ENCODE data around the gene PIP4K2C. TPM values are rescaled to one million over a fixed set of nuclear protein-coding genes. Genes with fewer than 3 reads are reported as not detected.
"Not testable (repeated sequence)": the region's sequence is repeated elsewhere in the genome, so short reads cannot be mapped to it uniquely, and the experiment has no call there.

Gene PIP4K2C
- total RNA-seq, 1 experiment from 2014 or later, result 39.2 TPM

DNA sequence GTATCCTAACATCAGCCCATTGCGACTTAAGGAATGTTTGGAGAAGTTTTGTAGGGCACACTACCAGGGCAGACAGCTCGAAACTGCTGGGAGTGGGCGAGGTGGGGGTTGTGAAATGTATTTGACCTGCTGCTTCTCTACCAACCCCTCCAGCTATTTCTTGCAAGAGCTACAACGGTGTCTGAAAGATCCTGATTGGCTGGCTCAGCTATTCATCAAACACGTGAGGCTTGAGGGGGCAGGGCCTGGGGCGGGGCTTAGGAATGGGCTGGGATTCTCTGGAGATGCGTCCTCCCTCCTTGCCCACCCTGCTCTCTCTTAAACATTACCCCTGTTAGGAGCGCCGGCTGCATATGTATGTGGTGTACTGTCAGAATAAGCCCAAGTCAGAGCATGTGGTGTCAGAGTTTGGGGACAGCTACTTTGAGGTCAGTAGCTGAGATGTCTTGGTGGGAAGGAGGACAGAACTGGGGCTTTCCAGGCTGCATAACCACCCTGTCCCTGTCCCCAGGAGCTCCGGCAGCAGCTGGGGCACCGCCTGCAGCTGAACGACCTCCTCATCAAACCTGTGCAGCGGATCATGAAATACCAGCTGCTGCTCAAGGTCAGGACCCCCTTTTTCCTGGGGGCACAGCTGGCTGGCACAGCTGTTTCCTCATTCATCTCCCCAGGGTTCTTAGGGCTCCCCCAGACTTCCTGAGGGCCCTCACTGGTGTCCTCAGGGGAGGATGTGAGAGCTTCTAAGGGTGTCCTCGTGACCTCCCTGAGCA, 23.4 kb downstream of the PIP4K2C start:
- in situ Hi-C loops (cut with HindIII; ENCODE audit: low pct_unique_long_range_greater_than_20kb, low sequenced_read_pairs), result no loop called here
- no peak for DNase-seq (ENCODE audit: low read depth)

DNA sequence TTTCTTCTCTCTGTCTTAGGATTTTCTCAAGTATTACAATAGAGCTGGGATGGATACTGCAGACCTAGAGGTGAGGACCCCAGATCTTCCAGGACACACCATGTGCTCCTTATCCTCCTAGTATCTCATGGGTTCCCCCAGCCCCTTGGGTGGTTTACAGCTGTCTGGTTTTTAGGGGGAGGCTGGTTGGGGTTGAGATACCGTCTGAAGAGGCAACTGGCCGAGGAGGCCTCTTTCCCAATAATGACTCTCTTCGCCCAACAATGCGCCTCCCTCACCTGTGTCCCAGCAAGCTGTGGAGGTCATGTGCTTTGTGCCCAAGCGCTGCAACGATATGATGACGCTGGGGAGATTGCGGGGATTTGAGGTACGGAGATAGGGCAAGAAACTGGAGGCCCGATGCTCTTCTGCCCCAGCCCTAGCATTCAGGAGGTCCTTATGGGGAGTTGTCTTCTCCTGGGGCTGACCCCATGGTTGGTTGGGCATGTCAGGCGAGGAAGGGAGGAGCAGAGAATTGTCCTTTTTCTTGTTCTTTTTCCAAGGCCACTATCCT, 24.0 kb downstream of the PIP4K2C start:
- no peak for DNase-seq (ENCODE audit: low read depth)
- in situ Hi-C loops (cut with HindIII; ENCODE audit: low pct_unique_long_range_greater_than_20kb, low sequenced_read_pairs), result no loop called here

DNA sequence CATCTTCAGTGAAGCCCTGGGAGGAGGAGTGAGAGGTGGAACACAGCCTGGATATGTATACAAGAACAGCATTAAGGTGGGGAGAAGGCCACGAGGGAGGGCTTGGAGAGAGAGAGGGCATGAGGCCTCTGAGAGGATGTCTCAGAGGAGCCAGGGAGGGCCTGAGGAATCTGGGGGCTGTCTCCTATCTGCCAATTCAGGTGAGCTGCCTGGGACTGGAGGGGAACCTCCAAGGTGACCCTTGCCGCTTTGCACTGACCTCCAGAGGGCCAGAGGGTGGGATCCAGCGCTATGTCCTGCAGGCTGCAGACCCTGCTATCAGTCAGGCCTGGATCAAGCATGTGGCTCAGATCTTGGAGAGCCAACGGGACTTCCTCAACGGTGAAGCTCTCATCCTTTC, 24.6 kb downstream of the PIP4K2C start:
- no peak for DNase-seq (ENCODE audit: low read depth)
- in situ Hi-C loops (cut with HindIII; ENCODE audit: low pct_unique_long_range_greater_than_20kb, low sequenced_read_pairs), result no loop called here

DNA sequence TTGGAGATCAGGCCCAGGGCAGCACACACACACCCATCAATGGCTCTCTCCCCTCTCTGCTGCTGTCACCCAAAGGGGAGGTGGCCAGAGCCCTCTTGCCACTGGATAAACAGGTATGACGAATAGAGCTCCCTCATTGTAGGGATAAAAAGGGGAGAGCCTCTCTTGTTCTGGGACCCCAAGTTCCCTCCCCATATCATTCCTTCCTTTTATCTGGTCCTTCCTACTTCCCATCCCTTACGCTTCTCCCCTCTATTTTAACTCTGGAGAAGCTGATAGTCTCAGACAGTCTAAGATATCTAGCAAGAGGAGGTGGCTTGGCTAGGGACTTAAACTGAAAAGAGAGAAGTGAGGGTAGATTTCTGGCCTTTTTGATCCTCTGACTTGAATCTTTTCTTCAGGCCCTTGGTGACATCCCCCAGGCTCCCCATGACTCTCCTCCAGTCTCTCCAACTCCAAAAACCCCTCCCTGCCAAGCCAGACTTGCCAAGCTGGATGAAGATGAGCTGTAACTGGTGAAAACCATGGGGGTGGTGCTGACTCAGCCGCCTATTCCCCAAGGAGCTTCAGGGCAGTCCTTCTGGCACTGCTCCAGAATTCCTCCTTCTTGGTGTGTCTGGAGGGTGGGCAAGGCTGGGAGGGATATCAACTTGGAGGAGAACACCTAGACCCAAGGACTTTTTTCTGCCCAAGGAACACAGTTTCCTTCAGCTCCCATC, 25.6 kb downstream of the PIP4K2C start:
- DNase-seq (ENCODE audit: low read depth), result no peak
- in situ Hi-C loops (cut with HindIII; ENCODE audit: low pct_unique_long_range_greater_than_20kb, low sequenced_read_pairs), result no loop called here

DNA sequence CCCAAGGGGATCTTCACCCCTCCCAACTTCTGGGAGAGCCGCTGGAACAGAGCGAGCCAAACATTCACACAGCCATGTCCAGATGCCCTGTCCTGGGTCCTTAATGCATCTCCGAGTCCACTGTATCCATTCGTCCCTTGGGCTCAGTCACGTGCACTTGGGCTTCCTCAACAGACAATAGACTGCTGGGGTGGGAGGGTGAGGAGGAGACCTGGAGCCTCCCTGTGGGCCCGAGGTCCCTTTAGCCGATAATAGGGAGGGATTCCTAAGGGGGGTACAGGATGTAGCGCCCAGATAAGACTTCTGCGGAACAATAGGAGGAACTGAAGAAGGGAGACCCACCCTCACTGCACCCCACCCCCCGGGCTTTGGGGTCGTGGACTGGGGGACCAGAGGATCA, 26.9 kb downstream of the PIP4K2C start:
- no peak for DNase-seq (ENCODE audit: low read depth)
- in situ Hi-C loops (cut with HindIII; ENCODE audit: low pct_unique_long_range_greater_than_20kb, low sequenced_read_pairs), result no loop called here

DNA sequence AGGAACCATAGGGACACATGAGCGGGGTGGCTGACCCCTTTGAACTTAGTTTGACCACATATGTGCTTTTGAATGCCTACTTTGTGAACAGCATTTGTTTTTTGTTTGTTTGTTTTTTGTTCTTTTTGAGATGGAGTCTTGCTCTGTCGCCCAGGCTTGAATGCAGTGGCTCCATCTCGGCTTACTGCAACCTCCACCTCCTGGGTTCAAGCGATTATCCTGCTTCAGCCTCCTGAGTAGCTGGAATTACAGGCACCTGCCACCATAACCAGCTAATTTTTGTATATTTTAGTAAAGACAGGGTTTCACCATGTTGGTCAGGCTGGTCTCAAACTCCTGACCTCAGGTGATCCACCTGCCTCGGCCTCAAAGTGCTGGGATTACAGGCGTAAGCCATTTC, 27.4 kb downstream of the PIP4K2C start:
- DNase-seq (ENCODE audit: low read depth); in situ Hi-C loops (cut with HindIII; ENCODE audit: low pct_unique_long_range_greater_than_20kb, low sequenced_read_pairs): not testable (repeated sequence)

DNA sequence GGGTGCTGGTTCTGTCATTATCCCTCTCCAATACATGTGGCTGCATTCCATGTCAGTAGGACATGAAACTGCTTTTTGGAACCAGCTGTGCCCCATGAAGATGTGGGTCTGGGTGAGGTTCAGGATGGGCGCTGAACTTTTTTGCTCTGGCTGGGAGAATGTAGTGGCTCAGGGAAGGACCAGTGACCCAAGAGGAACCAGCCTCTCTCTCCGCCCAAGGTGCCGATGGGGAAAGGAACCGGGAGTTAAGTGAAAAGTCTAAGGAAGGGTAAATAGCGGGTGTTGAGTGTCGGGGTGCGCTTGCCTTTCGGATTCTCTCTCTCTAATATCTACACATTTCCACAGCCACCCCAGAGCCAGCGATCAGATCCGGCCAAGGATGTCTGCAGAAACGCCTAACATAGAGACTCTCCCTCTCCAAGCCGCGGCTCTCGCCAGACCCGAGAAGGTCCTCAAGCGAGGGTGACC, 28.0 kb downstream of the PIP4K2C start:
- DNase-seq (ENCODE audit: low read depth), result no peak
- in situ Hi-C loops (cut with HindIII; ENCODE audit: low pct_unique_long_range_greater_than_20kb, low sequenced_read_pairs), result no loop called here

DNA sequence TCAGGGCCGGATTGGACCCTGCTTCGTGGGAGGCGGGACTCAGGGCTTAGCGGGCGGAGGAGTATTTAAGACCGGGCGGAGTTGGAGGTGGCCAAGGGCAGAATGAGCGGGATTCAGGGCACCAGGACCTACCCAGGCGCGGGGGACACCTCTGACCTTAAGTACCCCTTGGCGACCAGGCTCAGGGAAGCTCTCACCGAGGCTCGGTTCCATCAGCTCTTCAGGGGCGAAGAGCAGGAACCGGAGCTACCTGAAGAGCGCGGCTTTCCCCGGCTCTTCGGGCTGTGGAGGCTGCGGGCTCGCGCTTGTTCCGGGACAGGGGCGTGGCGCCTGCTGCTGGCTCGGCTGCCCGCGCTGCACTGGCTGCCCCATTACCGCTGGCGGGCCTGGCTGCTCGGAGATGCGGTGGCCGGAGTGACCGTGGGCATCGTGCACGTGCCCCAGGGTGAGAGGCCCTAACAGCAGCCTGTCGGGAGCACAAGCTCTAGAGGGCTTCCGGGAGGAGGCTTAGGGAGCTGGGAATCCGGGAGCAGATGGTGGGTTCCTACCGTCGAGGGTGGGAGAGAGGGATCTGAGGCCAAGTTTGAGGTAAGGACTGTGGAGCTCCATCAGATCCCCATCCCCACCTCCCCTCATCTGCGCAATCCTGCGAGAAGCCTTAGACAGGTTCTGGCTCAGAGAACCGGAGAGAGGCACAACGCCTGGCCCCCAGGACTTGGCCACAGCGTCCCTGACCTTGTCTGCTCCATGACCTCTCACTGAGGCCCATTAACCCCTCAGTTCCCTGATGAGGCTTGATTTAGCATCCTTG, 28.6 kb downstream of the PIP4K2C start:
- in situ Hi-C loops (cut with HindIII; ENCODE audit: low pct_unique_long_range_greater_than_20kb, low sequenced_read_pairs), result no loop called here

DNA sequence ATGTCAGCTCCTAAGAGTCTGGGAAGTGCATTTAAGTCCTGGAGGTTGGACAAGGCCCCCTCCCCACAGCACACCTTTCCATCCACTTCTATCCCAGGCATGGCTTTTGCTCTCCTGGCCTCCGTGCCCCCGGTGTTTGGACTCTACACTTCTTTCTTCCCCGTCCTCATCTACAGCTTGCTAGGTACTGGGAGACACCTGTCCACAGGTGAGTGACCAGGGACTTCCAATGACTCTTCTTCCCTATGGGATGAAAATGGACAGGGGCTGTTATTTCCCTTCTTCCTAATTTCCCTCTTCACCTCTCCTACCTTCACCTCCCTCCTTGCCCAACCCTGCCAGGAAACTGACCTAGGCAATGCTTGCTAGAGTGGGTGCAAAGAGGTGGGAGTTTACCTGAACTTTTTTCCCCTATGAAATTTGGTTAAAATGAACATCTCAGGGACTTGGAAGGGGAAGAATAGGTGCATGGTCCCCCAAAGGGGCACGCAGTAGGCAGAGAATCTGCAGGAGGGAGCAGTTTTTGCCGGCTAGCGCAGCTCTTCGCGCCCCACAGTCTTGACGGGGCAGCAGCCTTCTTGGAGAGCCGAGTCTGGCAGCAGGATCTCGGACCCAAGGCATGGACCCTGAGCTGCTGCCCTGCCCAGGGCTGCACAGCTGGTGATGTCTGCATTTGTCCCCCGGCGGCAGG, 29.4 kb downstream of the PIP4K2C start:
- in situ Hi-C loops (cut with HindIII; ENCODE audit: low pct_unique_long_range_greater_than_20kb, low sequenced_read_pairs), result no loop called here
- no peak for DNase-seq (ENCODE audit: low read depth)

More for the DNA sequence above, 28.6 kb downstream of the PIP4K2C start:
- DNase-seq (ENCODE audit: low read depth), result no peak

DNA sequence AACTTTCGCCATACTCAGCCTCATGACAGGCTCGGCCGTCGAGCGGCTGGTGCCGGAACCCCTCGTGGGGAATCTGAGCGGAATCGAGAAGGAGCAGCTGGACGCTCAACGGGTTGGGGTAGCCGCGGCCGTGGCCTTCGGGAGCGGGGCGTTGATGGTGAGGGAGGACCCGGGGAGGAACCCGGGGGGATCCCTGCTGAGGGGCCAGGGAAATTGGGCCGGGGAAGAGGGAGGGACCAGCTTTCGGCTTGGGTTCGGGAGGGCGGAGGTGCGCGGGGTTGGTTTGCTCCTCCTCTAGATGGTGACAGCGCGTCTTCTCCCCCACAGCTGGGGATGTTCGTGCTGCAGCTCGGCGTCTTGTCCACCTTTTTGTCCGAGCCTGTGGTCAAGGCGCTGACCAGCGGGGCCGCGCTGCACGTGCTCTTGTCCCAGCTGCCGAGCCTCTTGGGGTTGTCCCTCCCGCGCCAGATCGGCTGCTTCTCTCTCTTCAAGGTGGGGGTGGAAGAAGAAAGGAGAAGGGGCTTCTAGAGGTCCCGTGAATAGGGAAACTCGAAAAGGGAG, 30.0 kb downstream of the PIP4K2C start:
- DNase-seq (ENCODE audit: low read depth), result no peak
- in situ Hi-C loops (cut with HindIII; ENCODE audit: low pct_unique_long_range_greater_than_20kb, low sequenced_read_pairs), result no loop called here

DNA sequence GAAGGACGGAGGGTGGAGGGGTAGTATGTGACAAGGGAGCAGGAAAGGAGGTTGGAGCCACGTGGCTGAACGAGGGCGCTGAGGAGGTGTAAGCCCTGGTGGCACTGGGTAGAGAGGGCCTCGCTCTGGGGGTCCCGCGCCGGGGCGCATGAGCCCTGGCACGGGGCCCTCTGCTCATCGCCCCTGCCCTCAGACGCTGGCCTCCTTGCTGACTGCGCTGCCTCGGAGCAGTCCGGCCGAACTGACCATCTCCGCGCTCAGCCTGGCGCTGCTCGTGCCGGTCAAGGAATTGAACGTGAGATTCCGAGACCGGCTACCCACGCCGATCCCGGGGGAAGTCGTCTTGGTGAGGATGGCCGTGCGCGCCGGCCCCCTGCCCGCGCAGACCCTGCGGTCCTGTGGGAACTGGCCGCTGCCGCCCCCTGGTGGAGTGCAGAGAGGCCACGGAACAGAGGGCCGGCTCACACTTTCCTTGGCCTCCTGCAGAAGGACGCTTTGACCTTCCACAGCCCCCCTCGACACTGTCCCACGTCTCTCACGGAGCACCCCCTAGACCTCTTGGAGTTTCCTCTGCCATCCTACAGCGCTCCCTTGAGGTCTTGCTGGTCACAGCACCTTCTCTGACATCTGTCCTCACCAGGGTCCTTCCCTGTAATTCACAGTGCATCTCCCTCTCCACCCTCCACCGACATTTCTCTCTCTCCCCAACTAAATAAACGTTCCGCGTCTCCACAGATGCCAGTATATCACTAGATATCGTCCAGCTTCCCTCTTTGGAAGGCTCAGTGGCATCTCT, 30.7 kb downstream of the PIP4K2C start:
- peak; percentile 41 for DNase-seq (ENCODE audit: low read depth)
- in situ Hi-C loops (cut with HindIII; ENCODE audit: low pct_unique_long_range_greater_than_20kb, low sequenced_read_pairs), result no loop called here

DNA sequence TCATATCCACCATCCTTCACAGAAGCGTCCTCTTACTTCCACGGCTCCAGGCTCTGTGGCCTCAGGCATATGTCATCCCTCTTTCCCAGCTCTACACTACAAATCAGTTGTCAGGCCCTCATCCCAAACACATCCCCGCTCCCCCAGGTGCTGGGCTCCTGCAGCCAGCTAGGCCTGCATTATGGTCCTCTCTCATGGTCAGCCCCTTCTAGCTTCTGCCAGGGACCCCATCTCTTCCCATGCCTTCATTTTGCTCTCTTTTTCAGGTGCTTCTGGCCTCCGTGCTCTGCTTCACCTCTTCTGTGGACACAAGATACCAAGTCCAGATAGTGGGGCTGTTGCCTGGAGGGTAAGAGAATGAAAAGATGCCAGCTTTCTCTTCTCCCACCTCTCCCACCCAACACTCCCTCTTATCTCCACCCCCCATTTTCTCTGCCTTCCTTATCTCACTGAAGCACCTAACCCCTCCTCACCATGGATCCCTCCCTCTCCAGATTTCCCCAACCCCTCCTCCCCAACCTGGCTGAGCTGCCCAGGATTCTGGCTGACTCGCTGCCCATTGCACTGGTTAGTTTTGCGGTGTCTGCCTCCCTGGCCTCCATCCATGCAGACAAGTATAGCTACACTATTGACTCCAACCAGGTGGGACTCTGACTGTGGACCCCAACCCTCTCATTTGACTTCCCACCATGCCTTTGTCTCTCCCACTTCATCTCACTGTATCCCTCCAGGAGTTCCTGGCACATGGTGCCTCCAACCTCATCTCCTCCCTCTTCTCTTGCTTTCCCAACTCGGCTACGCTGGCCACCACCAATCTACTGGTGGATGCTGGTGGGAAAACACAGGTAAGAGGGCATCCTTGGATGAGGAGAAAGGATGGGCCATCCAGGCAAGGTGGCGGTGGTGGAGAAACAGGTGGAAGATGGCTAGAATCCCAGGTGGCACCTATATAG, 31.6 kb downstream of the PIP4K2C start:
- in situ Hi-C loops (cut with HindIII; ENCODE audit: low pct_unique_long_range_greater_than_20kb, low sequenced_read_pairs), result no loop called here
- no peak for DNase-seq (ENCODE audit: low read depth)

DNA sequence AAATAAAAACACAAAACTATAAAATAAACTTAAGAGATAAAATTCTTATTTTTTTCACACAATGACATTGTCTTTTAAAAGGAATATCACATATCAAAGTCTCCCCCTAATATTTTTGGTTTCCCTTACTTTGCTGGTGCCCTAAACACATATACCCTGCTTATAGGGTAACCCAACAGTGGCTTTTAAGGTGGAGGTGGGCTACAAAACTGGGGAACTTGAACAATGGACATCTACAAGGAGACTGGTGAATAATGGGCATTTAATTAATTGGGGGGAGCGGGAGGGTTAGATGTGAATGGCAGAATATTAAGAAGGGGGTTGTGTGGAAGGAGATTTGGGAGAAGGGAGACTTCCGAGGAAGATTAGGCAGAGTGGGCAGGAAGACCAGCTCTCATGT, 32.4 kb downstream of the PIP4K2C start:
- in situ Hi-C loops (cut with HindIII; ENCODE audit: low pct_unique_long_range_greater_than_20kb, low sequenced_read_pairs), result no loop called here
- DNase-seq (ENCODE audit: low read depth), result no peak

DNA sequence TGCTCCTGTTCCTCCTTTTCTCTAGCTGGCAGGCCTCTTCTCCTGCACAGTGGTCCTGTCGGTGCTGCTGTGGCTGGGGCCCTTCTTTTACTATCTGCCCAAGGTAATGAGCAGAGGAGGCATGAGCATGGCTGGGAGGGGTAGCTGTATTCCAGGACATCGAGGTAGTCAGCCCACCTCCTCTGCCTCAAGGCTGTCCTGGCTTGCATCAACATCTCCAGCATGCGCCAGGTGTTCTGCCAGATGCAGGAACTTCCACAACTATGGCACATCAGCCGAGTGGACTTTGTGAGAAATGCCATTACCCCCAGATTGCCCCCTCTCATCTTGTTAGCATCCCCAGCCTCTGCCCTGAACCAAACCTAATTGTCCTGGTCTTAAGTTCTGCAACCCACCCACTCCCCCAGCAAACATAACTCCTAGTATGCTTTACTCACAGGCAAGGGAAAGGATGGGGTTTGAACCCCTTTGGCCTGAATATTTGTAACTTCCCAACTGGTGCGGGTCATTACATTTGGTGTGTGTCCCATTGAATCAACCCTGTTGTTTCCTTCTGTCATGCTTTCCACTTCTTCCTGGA, 32.9 kb downstream of the PIP4K2C start:
- in situ Hi-C loops (cut with HindIII; ENCODE audit: low pct_unique_long_range_greater_than_20kb, low sequenced_read_pairs), result no loop called here
- no peak for DNase-seq (ENCODE audit: low read depth)

DNA sequence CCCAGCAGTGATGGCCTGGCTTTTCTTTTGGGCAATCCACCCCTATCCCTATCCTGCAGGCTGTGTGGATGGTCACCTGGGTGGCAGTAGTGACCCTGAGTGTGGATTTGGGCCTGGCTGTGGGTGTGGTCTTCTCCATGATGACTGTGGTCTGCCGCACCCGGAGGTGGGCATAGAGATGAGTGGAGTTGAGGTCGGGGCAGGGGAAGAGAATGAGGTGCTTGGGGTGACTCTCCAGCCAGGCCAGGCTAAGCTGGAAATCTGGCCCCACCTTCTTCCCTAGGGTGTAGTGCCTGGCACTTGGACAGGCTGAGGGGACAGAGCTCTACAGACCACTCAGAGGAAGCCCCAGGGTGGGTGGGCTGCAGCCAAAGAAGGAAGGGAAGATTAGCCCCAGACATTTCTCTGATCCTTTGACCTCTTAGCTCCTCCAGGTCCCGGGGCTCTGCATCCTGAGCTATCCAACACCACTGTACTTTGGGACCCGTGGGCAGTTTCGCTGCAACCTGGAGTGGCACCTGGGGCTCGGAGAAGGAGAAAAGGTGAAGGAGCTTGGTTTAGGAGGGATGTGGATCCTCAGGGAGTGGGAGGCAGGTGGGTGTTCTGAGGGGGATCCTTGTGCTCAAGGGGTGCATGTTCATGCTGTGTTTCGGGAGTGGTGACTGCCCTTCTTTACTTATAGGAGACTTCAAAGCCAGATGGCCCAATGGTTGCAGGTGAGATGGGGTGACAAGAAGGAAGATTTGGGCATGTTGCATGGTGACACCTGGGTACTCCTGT, 33.6 kb downstream of the PIP4K2C start:
- in situ Hi-C loops (cut with HindIII; ENCODE audit: low pct_unique_long_range_greater_than_20kb, low sequenced_read_pairs), result no loop called here
- no peak for DNase-seq (ENCODE audit: low read depth)
